A673 (cell line): Measurements from ENCODE around the gene KCNS3. TPM values are rescaled to one million over a fixed set of nuclear protein-coding genes. Genes with fewer than 3 reads are reported as not detected.

Experiments
- BruUV-seq: library from RNA; stranded (reverse); fragments of 400-500 nt; replicated peaks from 2 replicates; lab custom pipeline; 2021; lab: Mats Ljungman, UMichigan
- CTCF ChIA-PET: fragments of 300-600 bp; sonication (Branson Sonifier 250); formaldehyde crosslinking; loops from one replicate; lab custom pipeline; 2022; ENCODE audit warnings: antibody characterized with exemption; lab: Charles Lee
- POLR2A ChIA-PET: fragments of 300-600 bp; sonication (Branson Sonifier 250); formaldehyde crosslinking; loops from one replicate; lab custom pipeline; 2022; ENCODE audit warnings: antibody characterized with exemption; ENCODE audit not compliant: low non-redundant PET; lab: Charles Lee
- DNase-seq: peaks from one replicate; pipeline ENCODE4 v3.0.0-alpha.2; 2015; ENCODE audit warnings: low spot score
- H3K27ac ChIP-seq: fragments of 200-600 bp; sonication (generic); 2 replicates; pipeline ENCODE4 v1.5.1; 2016; ENCODE audit warnings: mixed run types, low read depth, mild to moderate bottlenecking, mixed read lengths, antibody characterized with exemption, low read length; ENCODE audit not compliant: poor library complexity, severe bottlenecking
- H3K27me3 ChIP-seq: fragments of 200-600 bp; sonication (generic); replicated peaks from 2 replicates; pipeline ENCODE4 v1.6.1; 2017; ENCODE audit warnings: mixed run types, low read depth, mild to moderate bottlenecking, mixed read lengths, antibody characterized with exemption, low read length; ENCODE audit not compliant: insufficient read depth, poor library complexity
- H3K36me3 ChIP-seq: fragments of 200-600 bp; sonication (generic); 2 replicates; pipeline ENCODE4 v1.6.1; 2016; ENCODE audit warnings: mixed run types, mild to moderate bottlenecking, mixed read lengths, antibody characterized with exemption, low read length; ENCODE audit not compliant: insufficient read depth, poor library complexity, severe bottlenecking
- H3K4me1 ChIP-seq: fragments of 200-600 bp; sonication (generic); 2 replicates; pipeline ENCODE4 v1.6.1; 2017; ENCODE audit warnings: mixed run types, mild to moderate bottlenecking, mixed read lengths, antibody characterized with exemption, low read length; ENCODE audit not compliant: insufficient read depth, poor library complexity, severe bottlenecking
- H3K4me3 ChIP-seq: fragments of 200-600 bp; sonication (generic); 2 replicates; pipeline ENCODE4 v1.5.1; 2016; ENCODE audit warnings: low read depth, mixed run types, mild to moderate bottlenecking, mixed read lengths, low read length; ENCODE audit not compliant: poor library complexity, severe bottlenecking
- H3K9me3 ChIP-seq: fragments of 200-600 bp; sonication (generic); 2 replicates; pipeline ENCODE4 v1.6.1; 2016; ENCODE audit warnings: mixed run types, low read depth, mild to moderate bottlenecking, mixed read lengths, antibody characterized with exemption, low read length; ENCODE audit not compliant: poor library complexity, severe bottlenecking
- EZH2 ChIP-seq: fragments of 200-600 bp; sonication (generic); IDR thresholded peaks from 2 replicates; pipeline ENCODE4 v1.6.1; 2017; ENCODE audit warnings: borderline replicate concordance, low read depth, mild to moderate bottlenecking, mixed read lengths, antibody characterized with exemption, low read length; ENCODE audit not compliant: poor library complexity, severe bottlenecking
- intact Hi-C: fragments of 100-400 bp; cut with micrococcal nuclease; formaldehyde crosslinking; loops from one replicate; pipeline ENCODE4 v1.10.0; 2022; ENCODE audit not compliant: unreplicated experiment
- total RNA-seq: library from RNA; stranded (reverse); gene quantifications from 2 replicates; pipeline ENCODE4 v1.2.3, GENCODE V29; 2021
- TF ChIP-seq, protein P1 (sequence below): fragments of 300-800, 200-600 bp; sonication (generic); conservative IDR thresholded peaks from 2 replicates; pipeline ENCODE4 v1.5.1; 2017; ENCODE audit warnings: low read depth, mild to moderate bottlenecking, antibody characterized with exemption, low read length, moderate library complexity, mixed read lengths

KCNS3 gene
- total RNA-seq, 1 experiment from 2014 or later: 12.7 TPM

DNA sequence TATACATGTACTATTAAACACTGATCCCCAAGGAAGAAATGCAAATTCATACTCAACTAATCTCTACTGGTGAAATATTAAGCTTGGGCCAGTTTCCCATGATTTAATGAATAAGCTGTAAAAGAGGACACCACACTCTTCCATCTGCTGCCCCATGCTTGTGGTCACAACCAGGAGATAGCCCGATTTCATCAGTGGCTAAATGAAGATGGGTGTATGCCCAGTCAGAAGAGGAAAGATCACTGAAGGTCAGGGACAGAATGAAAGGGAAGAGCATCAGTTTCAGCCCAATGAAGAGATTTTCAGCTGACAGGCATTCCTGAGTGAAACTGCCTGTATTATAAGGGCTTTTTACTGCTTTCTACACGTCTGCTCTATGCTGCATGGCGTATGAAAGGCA lies 103.5 kb downstream of the KCNS3 start:
- ChIA-PET CTCF (no interaction called here), POLR2A (no interaction called here)
- TF ChIP-seq, protein P1, sequence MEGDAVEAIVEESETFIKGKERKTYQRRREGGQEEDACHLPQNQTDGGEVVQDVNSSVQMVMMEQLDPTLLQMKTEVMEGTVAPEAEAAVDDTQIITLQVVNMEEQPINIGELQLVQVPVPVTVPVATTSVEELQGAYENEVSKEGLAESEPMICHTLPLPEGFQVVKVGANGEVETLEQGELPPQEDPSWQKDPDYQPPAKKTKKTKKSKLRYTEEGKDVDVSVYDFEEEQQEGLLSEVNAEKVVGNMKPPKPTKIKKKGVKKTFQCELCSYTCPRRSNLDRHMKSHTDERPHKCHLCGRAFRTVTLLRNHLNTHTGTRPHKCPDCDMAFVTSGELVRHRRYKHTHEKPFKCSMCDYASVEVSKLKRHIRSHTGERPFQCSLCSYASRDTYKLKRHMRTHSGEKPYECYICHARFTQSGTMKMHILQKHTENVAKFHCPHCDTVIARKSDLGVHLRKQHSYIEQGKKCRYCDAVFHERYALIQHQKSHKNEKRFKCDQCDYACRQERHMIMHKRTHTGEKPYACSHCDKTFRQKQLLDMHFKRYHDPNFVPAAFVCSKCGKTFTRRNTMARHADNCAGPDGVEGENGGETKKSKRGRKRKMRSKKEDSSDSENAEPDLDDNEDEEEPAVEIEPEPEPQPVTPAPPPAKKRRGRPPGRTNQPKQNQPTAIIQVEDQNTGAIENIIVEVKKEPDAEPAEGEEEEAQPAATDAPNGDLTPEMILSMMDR: no peak
- no peak for TF ChIP-seq EZH2

More for the DNA sequence above, 103.5 kb downstream of the KCNS3 start:
- Histone ChIP-seq H3K4me1 (no peaks in the 10 kb centered on the region), H3K27me3 (no peaks in the 10 kb centered on the region), H3K9me3 (no peaks in the 10 kb centered on the region), H3K27ac (no peak overlapping the region), H3K4me3 (no peak overlapping the region), H3K36me3 (no peaks in the 10 kb centered on the region)
- intact Hi-C loops: no loop called here
- no peak for DNase-seq
- BruUV-seq: no TSS peak

Other genes with a start within 250 kb of the KCNS3 start
- 49.5 and 49.6 TPM in 2 replicates for gene SMC6, start 124.9 kb upstream of the KCNS3 start, total RNA-seq
- 33.6 and 36.0 TPM in 2 replicates for gene GEN1, start 124.5 kb upstream of the KCNS3 start, total RNA-seq
- gene MSGN1, start 62.2 kb upstream of the KCNS3 start, total RNA-seq: not detected in 2 replicates